Thyroid gland (tissue), 4 donors: ENCODE results near the gene PREP.

Experiments used
- POLR2A ChIP-seq, 2 donors: fragments of 450-650 bp; IDR thresholded peaks; one replicate each; pipeline ENCODE4 v1.6.1; 2017; ENCODE audit warnings: antibody characterized with exemption in 2 of 2, mild to moderate bottlenecking in 2 of 2, moderate library complexity in 1 of 2
- TF ChIP-seq, protein P1 (sequence below), 6 experiments: fragments of 200-600 bp in 3 of 6; fragments of 450-650 bp in 3 of 6; sonication (generic) in 3 of 6; IDR thresholded peaks; one replicate each; pipeline ENCODE4 v1.5.1; 2016 to 2019; ENCODE audit warnings: antibody characterized with exemption in 6 of 6, mild to moderate bottlenecking in 2 of 6, inconsistent platforms in 1 of 6, moderate library complexity in 1 of 6

GRCh38 chr6:105317607-105318533 lies 85.0 kb downstream of the PREP start:
- TF ChIP-seq, protein P1, sequence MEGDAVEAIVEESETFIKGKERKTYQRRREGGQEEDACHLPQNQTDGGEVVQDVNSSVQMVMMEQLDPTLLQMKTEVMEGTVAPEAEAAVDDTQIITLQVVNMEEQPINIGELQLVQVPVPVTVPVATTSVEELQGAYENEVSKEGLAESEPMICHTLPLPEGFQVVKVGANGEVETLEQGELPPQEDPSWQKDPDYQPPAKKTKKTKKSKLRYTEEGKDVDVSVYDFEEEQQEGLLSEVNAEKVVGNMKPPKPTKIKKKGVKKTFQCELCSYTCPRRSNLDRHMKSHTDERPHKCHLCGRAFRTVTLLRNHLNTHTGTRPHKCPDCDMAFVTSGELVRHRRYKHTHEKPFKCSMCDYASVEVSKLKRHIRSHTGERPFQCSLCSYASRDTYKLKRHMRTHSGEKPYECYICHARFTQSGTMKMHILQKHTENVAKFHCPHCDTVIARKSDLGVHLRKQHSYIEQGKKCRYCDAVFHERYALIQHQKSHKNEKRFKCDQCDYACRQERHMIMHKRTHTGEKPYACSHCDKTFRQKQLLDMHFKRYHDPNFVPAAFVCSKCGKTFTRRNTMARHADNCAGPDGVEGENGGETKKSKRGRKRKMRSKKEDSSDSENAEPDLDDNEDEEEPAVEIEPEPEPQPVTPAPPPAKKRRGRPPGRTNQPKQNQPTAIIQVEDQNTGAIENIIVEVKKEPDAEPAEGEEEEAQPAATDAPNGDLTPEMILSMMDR (IDR thresholded peaks at IDR 0.05), result peak in 5 of 6 experiments; percentile 46 to 61 (median 52)
- no peak for TF ChIP-seq POLR2A (IDR thresholded peaks at IDR 0.05)
